ENCODE data around the gene MON1B. TPM values are rescaled to one million over a fixed set of nuclear protein-coding genes. Genes with fewer than 3 reads are reported as not detected.

The MON1B gene
- total and polyA plus RNA-seq, 2 of the 8 experiments (the other 6 are each of a cell fraction or from before 2014, with no cell fraction given), result 20.0 to 45.9 TPM

DNA sequence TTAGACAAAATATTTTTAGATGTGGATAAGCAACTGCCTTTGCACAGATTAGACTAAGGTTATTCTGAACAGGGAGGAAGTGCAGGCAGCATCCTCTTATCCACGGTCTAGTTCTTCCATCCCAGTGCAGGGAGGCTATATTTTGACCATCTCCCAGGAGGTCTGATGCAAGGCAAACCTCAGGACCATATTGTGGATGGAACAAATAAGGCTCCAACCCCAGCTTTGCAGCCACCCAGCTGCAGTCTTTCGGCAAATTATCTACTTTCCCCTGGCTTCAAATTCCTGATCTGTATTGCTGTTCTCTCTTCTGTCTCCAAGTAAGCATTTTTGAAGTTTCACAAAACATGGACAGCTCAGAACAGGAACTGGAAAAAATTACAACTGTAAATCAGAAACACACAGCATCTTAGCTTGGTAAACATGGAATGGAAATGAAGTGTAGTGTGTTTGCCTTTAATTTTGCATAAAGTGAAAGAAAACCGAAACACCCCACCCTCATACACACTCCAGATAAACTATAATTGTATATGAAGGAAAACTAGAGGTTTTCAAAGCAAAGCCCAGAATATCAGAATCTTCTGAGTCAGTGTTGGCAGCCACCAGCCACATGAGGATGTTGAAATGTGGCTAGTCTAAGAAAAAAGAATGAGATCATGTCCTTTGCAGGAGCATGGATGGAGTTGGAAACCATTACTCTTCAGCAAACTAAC lies 33.5 kb upstream of the MON1B start:
- no peaks in the 10 kb centered on the region; a peak in 2 of 8 replicates for H3K36me3 ChIP-seq (ENCODE audit: control insufficient read depth in 2 of 4, insufficient read depth in 4 of 4, low read length in 3 of 4)
- H3K9ac ChIP-seq (replicated peaks in 1 of 4; ENCODE audit: extremely low read depth in 1 of 4, low read depth in 3 of 4, low read length in 3 of 4), result no peak overlapping the region
- H4K20me1 ChIP-seq (replicated peaks in 1 of 2; ENCODE audit: control insufficient read depth in 1 of 2, insufficient read depth in 2 of 2, low read length in 2 of 2), result no peaks in the 10 kb centered on the region
- ChIA-PET CTCF (ENCODE audit: partially characterized antibody) (no interaction called here), POLR2A (ENCODE audit: partially characterized antibody) (no interaction called here)
- no peaks in the 10 kb centered on the region for H3K79me1 ChIP-seq (ENCODE audit: low read depth, low read length)
- H3K23ac ChIP-seq (ENCODE audit: insufficient read length), result no peak overlapping the region
- H4K5ac ChIP-seq (ENCODE audit: insufficient read length, low read depth, low read length), result no peak overlapping the region
- H3K27me3 ChIP-seq (replicated peaks in 1 of 4; ENCODE audit: control insufficient read depth in 3 of 4, extremely low read depth in 1 of 4, insufficient read depth in 3 of 4, low read length in 3 of 4), result no peaks in the 10 kb centered on the region
- no peak overlapping the region; the same call in 1 of the 2 replicates for H2AFZ ChIP-seq (ENCODE audit: low read length)
- H2BK20ac ChIP-seq (ENCODE audit: low read length), result no peak overlapping the region
- DNase-seq (ENCODE audit: low read depth in 1 of 2, low spot score in 2 of 2) (no peak), FAIRE-seq (no peak)
- H2BK15ac ChIP-seq (ENCODE audit: low read length), result no peak overlapping the region
- H3K23me2 ChIP-seq (ENCODE audit: low read depth, low read length), result no peaks in the 10 kb centered on the region
- H2BK5ac ChIP-seq (ENCODE audit: low read depth, low read length), result no peak overlapping the region
- no peak overlapping the region for H3K4ac ChIP-seq (replicated peaks; ENCODE audit: insufficient read length, low read depth, low read length)
- no peak overlapping the region for H3K27ac ChIP-seq (ENCODE audit: low read depth, low read length)
- no peak overlapping the region for H2BK12ac ChIP-seq (ENCODE audit: low read depth, low read length)
- H3K9me3 ChIP-seq (ENCODE audit: insufficient read depth in 2 of 2, low read depth in 1 of 2, low read length in 1 of 2), result no peaks in the 10 kb centered on the region
- no peak overlapping the region for H4K8ac ChIP-seq (ENCODE audit: extremely low read depth, insufficient read depth, low read length)
- no peak overlapping the region for H4K91ac ChIP-seq (replicated peaks; ENCODE audit: insufficient read length, low read length)
- no peaks in the 10 kb centered on the region for H3K79me2 ChIP-seq (ENCODE audit: control insufficient read depth in 1 of 2, insufficient read depth in 2 of 2, low read length in 2 of 2)
- H3K4me1 ChIP-seq (replicated peaks in 1 of 4; ENCODE audit: control insufficient read depth in 3 of 4, insufficient read depth in 4 of 4, low read length in 3 of 4), result no peaks in the 10 kb centered on the region
- H3K4me2 ChIP-seq (ENCODE audit: insufficient read depth in 1 of 2, low read depth in 2 of 2, low read length in 2 of 2), result no peak overlapping the region
- H3K18ac ChIP-seq (ENCODE audit: extremely low read depth, low read length), result no peak overlapping the region
- H3K14ac ChIP-seq (ENCODE audit: insufficient read length), result no peak overlapping the region
- H3K4me3 ChIP-seq (ENCODE audit: extremely low read depth in 1 of 4, insufficient read depth in 2 of 4, low read depth in 3 of 4, low read length in 4 of 4), result no peak overlapping the region
- no peak overlapping the region for H3K56ac ChIP-seq (replicated peaks; ENCODE audit: insufficient read length, low read depth, low read length)
- no peak overlapping the region for H2AK5ac ChIP-seq (ENCODE audit: low read depth, low read length)
- H2BK120ac ChIP-seq (replicated peaks; ENCODE audit: low read depth, low read length), result no peak overlapping the region
- WGBS, 2 experiments (ENCODE audit: extremely low coverage in 1 of 2, insufficient coverage in 1 of 2, insufficient read length in 1 of 2, insufficient replicate concordance in 2 of 2, low coverage in 1 of 2, low lambda C conversion rate in 2 of 2, missing lambda C conversion rate in 1 of 2), result 62% methylated on average over 3 of the region's 3 CpGs; no CpG with 5 or more reads in 1 of the 2 experiments
- TF ChIP-seq SRF (IDR thresholded peaks at IDR 0.05; ENCODE audit: low read depth, low read length) (no peak), CTBP2 (IDR thresholded peaks at IDR 0.05; ENCODE audit: borderline replicate concordance, insufficient read depth, insufficient read length, low read length) (no peak), MAX (IDR thresholded peaks at IDR 0.05) (no peak), JUND (IDR thresholded peaks at IDR 0.05; ENCODE audit: low read length) (no peak), TBP (IDR thresholded peaks at IDR 0.05; ENCODE audit: low read depth, low read length) (no peak), SIX5 (IDR thresholded peaks at IDR 0.05; ENCODE audit: low read depth, low read length) (no peak), SUZ12 (IDR thresholded peaks at IDR 0.05; ENCODE audit: low read length) (no peak), RAD21 (IDR thresholded peaks at IDR 0.05 in 1 of 2, conservative IDR thresholded peaks at IDR 0.05 in 1 of 2; ENCODE audit: low read depth in 2 of 2, low read length in 2 of 2) (no peak)
- TF ChIP-seq, protein P1, sequence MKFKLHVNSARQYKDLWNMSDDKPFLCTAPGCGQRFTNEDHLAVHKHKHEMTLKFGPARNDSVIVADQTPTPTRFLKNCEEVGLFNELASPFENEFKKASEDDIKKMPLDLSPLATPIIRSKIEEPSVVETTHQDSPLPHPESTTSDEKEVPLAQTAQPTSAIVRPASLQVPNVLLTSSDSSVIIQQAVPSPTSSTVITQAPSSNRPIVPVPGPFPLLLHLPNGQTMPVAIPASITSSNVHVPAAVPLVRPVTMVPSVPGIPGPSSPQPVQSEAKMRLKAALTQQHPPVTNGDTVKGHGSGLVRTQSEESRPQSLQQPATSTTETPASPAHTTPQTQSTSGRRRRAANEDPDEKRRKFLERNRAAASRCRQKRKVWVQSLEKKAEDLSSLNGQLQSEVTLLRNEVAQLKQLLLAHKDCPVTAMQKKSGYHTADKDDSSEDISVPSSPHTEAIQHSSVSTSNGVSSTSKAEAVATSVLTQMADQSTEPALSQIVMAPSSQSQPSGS (IDR thresholded peaks at IDR 0.05; ENCODE audit: low read length), result no peak
- TF ChIP-seq, protein P2, sequence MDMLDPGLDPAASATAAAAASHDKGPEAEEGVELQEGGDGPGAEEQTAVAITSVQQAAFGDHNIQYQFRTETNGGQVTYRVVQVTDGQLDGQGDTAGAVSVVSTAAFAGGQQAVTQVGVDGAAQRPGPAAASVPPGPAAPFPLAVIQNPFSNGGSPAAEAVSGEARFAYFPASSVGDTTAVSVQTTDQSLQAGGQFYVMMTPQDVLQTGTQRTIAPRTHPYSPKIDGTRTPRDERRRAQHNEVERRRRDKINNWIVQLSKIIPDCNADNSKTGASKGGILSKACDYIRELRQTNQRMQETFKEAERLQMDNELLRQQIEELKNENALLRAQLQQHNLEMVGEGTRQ (IDR thresholded peaks at IDR 0.05; ENCODE audit: low read length), result no peak
